ENCODE measurements around the gene RARG.
A peak's percentile ranks its signal among the peaks of the same experiment; 100 is the strongest.

RARG gene

GRCh38 chr12:53258541-53259539 is 26.8 kb upstream of the RARG start:
- Mint-ChIP-seq H3K27me3 (no peaks in the 10 kb centered on the region), H3K4me1 (ENCODE audit: low read depth in 2 of 2) (peaks cover under 1 to 8% of the 10 kb centered on the region in 2 donors), H3K27ac (peak overlapping the region in 1 of 2 donors; percentile 51), H3K4me3 (no peak overlapping the region), H3K36me3 (ENCODE audit: insufficient read depth) (peaks cover 3% of the 10 kb centered on the region), H3K9me3 (no peaks in the 10 kb centered on the region)
- ATAC-seq (replicated peaks), result no peak
- no peak for DNase-seq

GRCh38 chr12:53255996-53256395 is 24.0 kb upstream of the RARG start:
- DNase-seq (no peak), ATAC-seq (replicated peaks) (no peak)
- Mint-ChIP-seq H3K27me3 (no peaks in the 10 kb centered on the region), H3K9me3 (no peaks in the 10 kb centered on the region), H3K4me3 (no peak overlapping the region), H3K36me3 (ENCODE audit: insufficient read depth) (peaks cover 6% of the 10 kb centered on the region), H3K4me1 (ENCODE audit: low read depth in 2 of 2) (peaks cover 18 to 29% of the 10 kb centered on the region in 2 donors), H3K27ac (peak overlapping the region; percentile 49 to 68)

- Mint-ChIP-seq H3K4me1 (ENCODE audit: low read depth in 2 of 2) (peaks cover 19 to 30% of the 10 kb centered on the region in 2 donors), H3K9me3 (no peaks in the 10 kb centered on the region), H3K27ac (peak overlapping the region; percentile 49 to 68), H3K4me3 (no peak overlapping the region), H3K36me3 (ENCODE audit: insufficient read depth) (peaks cover 6% of the 10 kb centered on the region), H3K27me3 (no peaks in the 10 kb centered on the region)
- DNase-seq, result no peak
- no peak for ATAC-seq (replicated peaks)
Observed at GRCh38 chr12:53254816-53255545, 23.0 kb upstream of the RARG start.

GRCh38 chr12:53253298-53253697 is 21.3 kb upstream of the RARG start:
- Mint-ChIP-seq H3K27me3 (no peaks in the 10 kb centered on the region), H3K4me3 (peak overlapping the region; percentile 89 to 97), H3K36me3 (ENCODE audit: insufficient read depth) (peaks cover 6% of the 10 kb centered on the region), H3K27ac (peak overlapping the region; percentile 50 to 93), H3K4me1 (ENCODE audit: low read depth in 2 of 2) (peaks cover 19 to 30% of the 10 kb centered on the region in 2 donors), H3K9me3 (no peaks in the 10 kb centered on the region)
- ATAC-seq (replicated peaks) (no peak), DNase-seq (no peak)

GRCh38 chr12:53252349-53252916 is 20.4 kb upstream of the RARG start:
- peaks cover 6% of the 10 kb centered on the region for H3K36me3 Mint-ChIP-seq (ENCODE audit: insufficient read depth)
- DNase-seq, result no peak
- peaks cover 19 to 30% of the 10 kb centered on the region in 2 donors for H3K4me1 Mint-ChIP-seq (ENCODE audit: low read depth in 2 of 2)
- ATAC-seq (replicated peaks), result no peak
- peak overlapping the region; percentile 50 to 93 for H3K27ac Mint-ChIP-seq
- H3K9me3 Mint-ChIP-seq, result no peaks in the 10 kb centered on the region
- peak overlapping the region; percentile 89 to 97 for H3K4me3 Mint-ChIP-seq
- no peaks in the 10 kb centered on the region for H3K27me3 Mint-ChIP-seq

GRCh38 chr12:53251477-53252348 is 19.7 kb upstream of the RARG start:
- Mint-ChIP-seq H3K27me3 (no peaks in the 10 kb centered on the region), H3K4me1 (ENCODE audit: low read depth in 2 of 2) (peaks cover 19 to 30% of the 10 kb centered on the region in 2 donors), H3K9me3 (no peaks in the 10 kb centered on the region), H3K4me3 (peak overlapping the region; percentile 89 to 97), H3K36me3 (ENCODE audit: insufficient read depth) (peaks cover 6% of the 10 kb centered on the region), H3K27ac (peak overlapping the region; percentile 50 to 93)
- ATAC-seq (replicated peaks), result peak; percentile 90
- peak; percentile 57 to 62 (median 61) for DNase-seq

- Mint-ChIP-seq H3K27me3 (peaks cover 23 to 40% of the 10 kb centered on the region in 2 donors), H3K27ac (no peak overlapping the region)
- no peak for DNase-seq
Observed at GRCh38 chr12:53245286-53245685, 13.3 kb upstream of the RARG start.

GRCh38 chr12:53244337-53244736 is 12.3 kb upstream of the RARG start:
- no peaks in the 10 kb centered on the region for H3K36me3 Mint-ChIP-seq (ENCODE audit: insufficient read depth)
- no peak for DNase-seq
- peaks cover 0 to 8% of the 10 kb centered on the region in 2 donors for H3K4me1 Mint-ChIP-seq (ENCODE audit: low read depth in 2 of 2)
- no peak overlapping the region for H3K27ac Mint-ChIP-seq
- ATAC-seq (replicated peaks), result no peak
- H3K4me3 Mint-ChIP-seq, result no peak overlapping the region
- peaks cover 23 to 40% of the 10 kb centered on the region in 2 donors for H3K27me3 Mint-ChIP-seq
- H3K9me3 Mint-ChIP-seq, result no peaks in the 10 kb centered on the region

More at GRCh38 chr12:53245286-53245685, 13.3 kb upstream of the RARG start:
- Mint-ChIP-seq H3K4me1 (ENCODE audit: low read depth in 2 of 2) (peaks cover 0 to 5% of the 10 kb centered on the region in 2 donors), H3K4me3 (no peak overlapping the region), H3K36me3 (ENCODE audit: insufficient read depth) (no peaks in the 10 kb centered on the region), H3K9me3 (no peaks in the 10 kb centered on the region)
- ATAC-seq (replicated peaks), result no peak

- peaks cover 7 to 15% of the 10 kb centered on the region in 2 donors for H3K4me1 Mint-ChIP-seq (ENCODE audit: low read depth in 2 of 2)
- peaks cover 23 to 40% of the 10 kb centered on the region in 2 donors for H3K27me3 Mint-ChIP-seq
- ATAC-seq (replicated peaks) (no peak), DNase-seq (no peak)
- no peaks in the 10 kb centered on the region for H3K36me3 Mint-ChIP-seq (ENCODE audit: insufficient read depth)
- no peak overlapping the region for H3K4me3 Mint-ChIP-seq
- H3K9me3 Mint-ChIP-seq, result no peaks in the 10 kb centered on the region
- no peak overlapping the region for H3K27ac Mint-ChIP-seq
Observed at GRCh38 chr12:53241623-53242412, 9.8 kb upstream of the RARG start.

- DNase-seq, result no peak
- ATAC-seq (replicated peaks), result no peak
- H3K9me3 Mint-ChIP-seq, result no peaks in the 10 kb centered on the region
- peaks cover 23 to 31% of the 10 kb centered on the region in 2 donors for H3K4me1 Mint-ChIP-seq (ENCODE audit: low read depth in 2 of 2)
- H3K36me3 Mint-ChIP-seq (ENCODE audit: insufficient read depth), result no peaks in the 10 kb centered on the region
- H3K27ac Mint-ChIP-seq, result peak overlapping the region; percentile 9 to 81
- no peak overlapping the region for H3K4me3 Mint-ChIP-seq
- H3K27me3 Mint-ChIP-seq, result peaks cover 16 to 30% of the 10 kb centered on the region in 2 donors
Observed at GRCh38 chr12:53239643-53240258, 7.7 kb upstream of the RARG start.

GRCh38 chr12:53236443-53237111 is 4.6 kb upstream of the RARG start:
- Mint-ChIP-seq H3K4me3 (peak overlapping the region; percentile 60 to 79), H3K27ac (peak overlapping the region; percentile 82 to 98), H3K27me3 (peaks cover 0 to 4% of the 10 kb centered on the region in 2 donors), H3K36me3 (ENCODE audit: insufficient read depth) (peaks cover 12% of the 10 kb centered on the region), H3K4me1 (ENCODE audit: low read depth in 2 of 2) (peaks cover 36 to 47% of the 10 kb centered on the region in 2 donors), H3K9me3 (no peaks in the 10 kb centered on the region)
- peak; percentile 75 for ATAC-seq (replicated peaks)
- DNase-seq, result peak; percentile 50 to 77 (median 74)

Measured in effector memory CD8-positive, alpha-beta T cell (primary cell).